Activated CD8-positive, alpha-beta memory T cell treated with anti-CD3 and anti-CD28 coated beads for 36 hours (primary cell): ENCODE data around the gene NDOR1. TPM values are rescaled to one million over a fixed set of nuclear protein-coding genes. Genes with fewer than 3 reads are reported as not detected.

Experiments
- CTCF ChIA-PET: fragments of 350-600 bp; sonication (Branson Sonifier 250); formaldehyde crosslinking; loops from one replicate; lab custom pipeline; 2021; ENCODE audit warnings: antibody characterized with exemption; lab: Charles Lee
- POLR2A ChIA-PET: fragments of 350-600 bp; sonication (Branson Sonifier 250); formaldehyde crosslinking; loops from one replicate; lab custom pipeline; 2021; ENCODE audit warnings: antibody characterized with exemption; lab: Charles Lee
- total RNA-seq, 2 experiments: library from RNA; stranded (reverse); gene quantifications; one replicate each; pipeline ENCODE4 v1.2.3, GENCODE V29; 2021

NDOR1 gene
- total RNA-seq, 2 experiments from 2014 or later: 43.7 to 44.6 TPM

DNA sequence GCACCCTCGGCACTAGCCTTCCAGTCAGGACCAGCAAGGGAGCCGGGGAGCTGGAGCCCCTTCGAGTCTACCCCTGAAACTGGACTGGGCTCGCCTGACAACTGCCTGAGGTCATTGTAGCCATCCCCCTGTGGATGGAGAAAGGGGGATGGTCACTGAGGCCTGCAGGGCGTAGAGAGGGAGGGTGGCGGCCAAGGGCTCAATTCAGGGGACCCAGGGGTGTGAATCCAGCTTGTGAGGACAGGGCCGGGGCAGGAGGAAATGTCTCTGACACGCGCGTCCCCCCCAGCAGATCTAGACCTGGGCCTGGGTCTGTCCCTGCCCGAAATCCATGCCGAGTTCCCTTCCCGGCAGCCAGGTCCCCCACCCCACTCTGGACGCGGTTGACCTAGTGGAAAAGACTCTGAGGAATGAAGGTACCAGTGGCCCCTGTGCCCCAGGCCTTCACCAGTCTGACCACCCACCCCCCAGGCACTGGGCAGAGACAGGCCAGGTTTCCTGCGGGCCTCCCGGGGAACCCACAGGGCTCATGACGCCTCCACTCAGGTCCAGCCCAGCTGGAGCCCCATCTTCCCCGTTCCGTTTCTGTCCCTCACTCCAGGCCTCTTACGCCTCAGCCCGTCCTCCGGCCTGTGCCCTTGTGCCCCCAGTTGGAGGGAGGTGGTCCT lies 26.0 kb downstream of the NDOR1 start:
- ChIA-PET CTCF (interaction anchor here (0.6 to 1.2 kb wide), 2 partner anchors 43 to 108 kb away, joined by 4 read pairs; partner anchors contain the start of genes ANAPC2 and SSNA1), POLR2A (no interaction called here)

- CTCF ChIA-PET: no interaction called here
- POLR2A ChIA-PET: no interaction called here
These were observed 26.6 kb downstream of the NDOR1 start for GRCh38 chr9:137232101-137232500.

DNA sequence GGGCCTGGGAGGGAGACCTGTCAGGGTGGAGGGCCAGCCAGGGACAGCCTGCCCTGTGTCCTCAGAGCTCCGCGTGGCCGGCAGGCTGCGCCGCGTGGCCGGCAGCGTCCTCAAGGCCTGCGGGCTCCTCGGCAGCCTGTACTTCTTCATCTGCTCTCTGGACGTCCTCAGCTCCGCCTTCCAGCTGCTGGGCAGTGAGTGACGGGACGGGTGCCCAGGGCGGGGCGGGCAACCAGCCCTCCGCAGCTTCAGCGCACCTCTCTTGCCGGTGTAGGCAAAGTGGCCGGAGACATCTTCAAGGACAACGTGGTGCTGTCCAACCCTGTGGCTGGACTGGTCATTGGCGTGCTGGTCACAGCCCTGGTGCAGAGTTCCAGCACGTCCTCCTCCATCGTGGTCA lies 27.0 kb downstream of the NDOR1 start:
- ChIA-PET CTCF (no interaction called here), POLR2A (no interaction called here)

DNA sequence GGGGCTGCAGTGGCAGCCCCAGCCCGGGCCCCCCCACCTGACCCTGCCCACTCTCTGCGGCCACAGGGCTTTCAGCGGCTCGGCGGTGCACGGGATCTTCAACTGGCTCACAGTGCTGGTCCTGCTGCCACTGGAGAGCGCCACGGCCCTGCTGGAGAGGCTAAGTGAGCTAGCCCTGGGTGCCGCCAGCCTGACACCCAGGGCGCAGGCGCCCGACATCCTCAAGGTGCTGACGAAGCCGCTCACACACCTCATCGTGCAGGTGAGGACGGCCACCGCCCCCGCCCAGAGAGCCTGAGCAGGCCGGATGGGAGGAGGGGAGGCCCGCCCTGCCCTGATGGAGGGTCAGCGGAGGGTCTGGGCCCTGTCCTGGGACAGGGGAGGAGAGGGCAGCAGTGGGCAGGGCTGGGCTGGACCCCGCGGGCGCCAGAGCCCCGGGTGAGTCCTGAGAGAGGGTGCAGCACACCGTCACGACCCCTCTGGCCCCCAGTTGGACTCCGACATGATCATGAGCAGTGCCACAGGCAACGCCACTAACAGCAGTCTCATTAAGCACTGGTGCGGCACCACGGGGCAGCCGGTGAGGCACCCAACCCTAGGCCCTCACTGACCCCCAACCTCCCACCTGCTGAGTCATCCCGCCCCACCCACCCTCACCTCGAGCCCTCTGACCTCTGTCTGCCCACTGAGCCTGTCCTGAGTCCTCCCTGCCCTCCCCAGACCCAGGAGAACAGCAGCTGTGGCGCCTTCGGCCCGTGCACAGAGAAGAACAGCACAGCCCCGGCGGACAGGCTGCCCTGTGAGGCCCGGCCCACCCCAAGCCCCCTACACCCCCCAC lies 27.9 kb downstream of the NDOR1 start:
- POLR2A ChIA-PET: no interaction called here
- CTCF ChIA-PET: no interaction called here

GRCh38 chr9:137234055-137234697 lies 28.7 kb downstream of the NDOR1 start:
- CTCF ChIA-PET: interaction anchor here (0.8 to 1.5 kb wide), 2 partner anchors 38 to 105 kb away, joined by 3 read pairs; no protein-coding TSS in a partner anchor
- POLR2A ChIA-PET: interaction anchor here (1.0 kb wide), 1 partner anchor 67 kb away, joined by 3 read pairs; no protein-coding TSS in a partner anchor

DNA sequence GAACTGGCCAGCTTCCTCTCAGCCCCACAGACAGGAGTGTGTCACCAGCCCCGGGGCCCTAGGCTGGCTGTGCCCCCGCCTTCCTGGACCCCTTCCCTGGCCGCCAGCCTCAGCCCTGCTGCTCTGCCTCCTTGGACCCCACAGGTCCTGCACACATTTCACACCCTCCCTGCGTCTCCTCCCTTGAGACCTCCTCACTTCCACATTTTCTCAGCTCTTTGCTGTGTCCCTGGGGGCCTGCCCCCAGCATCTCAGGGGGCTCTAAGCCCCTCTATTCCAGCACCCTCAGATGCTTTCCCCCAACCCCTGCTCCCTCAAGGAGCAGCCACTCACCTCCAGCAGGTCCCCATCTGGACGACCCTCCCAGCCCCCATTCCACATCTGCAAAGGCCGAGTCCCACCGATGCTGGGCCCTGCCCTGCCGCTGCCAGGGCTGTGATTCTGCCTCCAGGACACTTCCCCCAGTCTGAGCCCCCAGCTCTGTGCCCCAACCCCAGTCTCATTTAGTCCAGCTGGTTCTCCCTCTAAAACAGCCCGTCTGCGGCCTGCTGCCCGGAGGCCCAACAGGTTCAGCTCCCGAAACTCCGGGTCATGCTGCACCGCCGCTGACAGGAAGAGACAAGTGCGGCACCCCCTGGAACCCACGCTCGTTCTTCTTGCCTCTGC lies 29.4 kb downstream of the NDOR1 start:
- CTCF ChIA-PET: interaction anchor here (0.8 to 2.7 kb wide), 7 partner anchors 19 to 205 kb away, joined by 3 to 19 read pairs (median 3); partner anchors contain the start of genes ANAPC2 and SSNA1
- POLR2A ChIA-PET: interaction anchor here (1.0 kb wide), 1 partner anchor 67 kb away, joined by 3 read pairs; no protein-coding TSS in a partner anchor

- ChIA-PET CTCF (interaction anchor here (0.6 to 2.7 kb wide), 23 partner anchors 10 to 745 kb away, joined by 3 to 49 read pairs (median 5); partner anchors contain the start of genes ANAPC2, CYSRT1, DPP7 and MAN1B1), POLR2A (interaction anchor here (0.6 kb wide), 1 partner anchor 243 kb away, joined by 6 read pairs; no protein-coding TSS in a partner anchor)
These were observed 30.1 kb downstream of the NDOR1 start for GRCh38 chr9:137235424-137236237.

GRCh38 chr9:137236238-137236935 lies 30.9 kb downstream of the NDOR1 start:
- POLR2A ChIA-PET: interaction anchor here (0.6 to 1.1 kb wide), 4 partner anchors 18 to 244 kb away, joined by 3 to 6 read pairs (median 4); no protein-coding TSS in a partner anchor
- CTCF ChIA-PET: interaction anchor here (0.6 to 2.7 kb wide), 41 partner anchors 9 to 746 kb away, joined by 3 to 49 read pairs (median 4); partner anchors contain the start of genes ANAPC2, CYSRT1, DPP7 and MAN1B1

DNA sequence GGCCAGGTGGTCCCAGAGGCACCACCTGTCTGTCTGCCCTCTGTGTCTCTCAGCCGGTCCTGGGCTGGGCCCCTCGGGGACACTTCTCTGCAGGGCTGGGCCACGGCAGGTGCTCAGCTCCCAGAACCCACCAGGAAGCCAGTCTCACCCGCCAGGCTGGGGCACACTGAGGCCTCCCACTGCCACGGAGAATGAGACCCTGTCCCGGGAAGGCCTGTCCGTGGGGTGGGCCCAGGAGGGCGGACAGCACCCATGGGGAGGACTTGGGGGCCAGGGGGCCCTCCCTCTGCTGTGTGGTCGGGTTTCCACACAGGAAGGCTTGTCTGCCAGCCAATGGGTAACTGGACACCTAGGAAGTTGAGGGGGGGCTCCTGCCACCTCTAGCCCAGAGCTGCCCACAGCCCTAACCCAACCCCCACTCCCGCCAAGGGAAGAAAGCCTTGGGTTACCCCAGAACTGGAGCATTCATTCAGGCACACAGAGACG lies 31.5 kb downstream of the NDOR1 start:
- POLR2A ChIA-PET: interaction anchor here (0.6 to 1.1 kb wide), 3 partner anchors 17 to 190 kb away, joined by 3 to 4 read pairs (median 3); no protein-coding TSS in a partner anchor
- CTCF ChIA-PET: interaction anchor here (0.6 to 2.7 kb wide), 40 partner anchors 8 to 315 kb away, joined by 3 to 49 read pairs (median 4); partner anchors contain the start of genes ANAPC2, CYSRT1, DPP7 and MAN1B1

GRCh38 chr9:137237759-137238726 lies 32.5 kb downstream of the NDOR1 start:
- ChIA-PET POLR2A (no interaction called here), CTCF (interaction anchor here (1.1 to 2.7 kb wide), 6 partner anchors 13 to 209 kb away, joined by 3 to 49 read pairs (median 13); partner anchors contain the start of genes ANAPC2, CYSRT1, NELFB and RNF208)

DNA sequence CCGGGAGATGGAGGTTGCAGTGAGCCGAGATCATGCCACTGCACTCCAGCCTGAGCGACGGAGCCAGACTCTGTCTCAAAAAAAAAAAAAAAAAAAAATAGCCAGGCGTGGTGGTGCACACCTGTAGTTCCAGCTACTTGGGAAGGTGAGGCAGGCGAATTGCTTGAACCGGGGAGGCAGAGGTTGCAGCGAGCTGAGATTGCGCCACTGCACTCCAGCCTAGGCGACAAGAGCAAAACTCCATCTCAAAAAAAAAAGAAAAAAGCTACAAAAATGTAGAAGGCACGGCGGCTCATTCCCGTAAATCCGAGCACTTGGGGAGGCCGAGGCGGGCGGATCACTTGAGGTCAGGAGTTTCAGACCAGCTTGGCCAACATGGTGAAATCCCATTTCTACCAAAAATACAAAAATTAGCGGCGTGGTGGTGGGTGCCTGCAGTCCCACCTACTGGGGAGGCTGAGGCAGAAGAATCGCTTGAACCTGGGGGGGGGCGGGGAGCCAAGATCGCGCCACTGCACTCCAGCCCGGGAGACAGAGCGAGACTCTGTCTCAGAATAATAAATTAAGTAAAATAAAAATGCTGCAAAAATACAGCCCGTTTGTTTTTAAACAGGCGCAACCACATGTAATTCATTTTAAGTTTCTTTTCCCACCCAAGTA lies 34.2 kb downstream of the NDOR1 start:
- ChIA-PET CTCF (interaction anchor here (0.7 to 2.4 kb wide), 8 partner anchors 11 to 226 kb away, joined by 3 to 6 read pairs (median 4); partner anchors contain the start of genes CYSRT1, MAN1B1, RNF224 and SAPCD2), POLR2A (interaction anchor here (0.7 to 5.0 kb wide), 11 partner anchors 13 to 215 kb away, joined by 3 to 60 read pairs (median 6); partner anchors contain the start of genes MAN1B1, NELFB, RNF208 and RNF224)

- CTCF ChIA-PET: interaction anchor here (0.7 to 2.4 kb wide), 8 partner anchors 10 to 211 kb away, joined by 3 to 8 read pairs (median 4); partner anchors contain the start of genes CYSRT1, MAN1B1, NELFB and RNF224
These were observed 34.9 kb downstream of the NDOR1 start for GRCh38 chr9:137240318-137240840.

DNA sequence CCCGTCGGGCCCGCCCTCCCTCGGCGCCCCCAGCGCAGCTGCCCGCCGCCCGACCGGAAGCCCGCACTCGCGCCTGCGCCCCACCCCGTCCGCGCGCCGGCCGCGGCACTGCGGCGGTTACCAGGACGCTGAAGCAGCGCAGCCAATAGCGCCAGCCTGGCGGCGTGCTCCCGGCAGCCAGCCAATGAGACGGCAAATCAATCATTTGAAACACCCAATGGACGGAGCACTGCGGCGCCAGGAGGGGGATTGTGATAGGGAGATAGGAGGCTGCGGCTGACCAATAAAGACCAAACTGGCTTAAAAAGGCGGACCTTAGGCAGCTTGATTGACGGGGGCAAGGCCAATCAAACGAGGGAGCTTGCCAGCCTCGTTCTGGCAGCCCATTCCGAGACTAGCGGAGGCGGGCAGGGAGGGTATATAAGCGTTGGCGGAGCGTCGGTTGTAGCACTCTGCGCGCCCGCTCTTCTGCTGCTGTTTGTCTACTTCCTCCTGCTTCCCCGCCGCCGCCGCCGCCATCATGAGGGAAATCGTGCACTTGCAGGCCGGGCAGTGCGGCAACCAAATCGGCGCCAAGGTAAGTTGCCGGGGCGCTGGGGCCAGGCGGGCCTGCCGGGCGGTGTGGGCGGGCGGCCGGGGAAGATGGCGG lies 35.5 kb downstream of the NDOR1 start, which contains the start of gene TUBB4B:
TSS of gene TUBB4B (plus strand) at position 447 of the 649 bp plus-strand sequence. CDS start at position 521, 74 bp downstream.
- POLR2A ChIA-PET: interaction anchor here (0.6 to 5.0 kb wide), 17 partner anchors 14 to 878 kb away, joined by 3 to 60 read pairs (median 5); partner anchors contain the start of genes DNLZ, MAN1B1, NELFB and RNF208

More at GRCh38 chr9:137240318-137240840, 34.9 kb downstream of the NDOR1 start:
- POLR2A ChIA-PET: interaction anchor here (0.6 to 5.0 kb wide), 17 partner anchors 13 to 877 kb away, joined by 3 to 60 read pairs (median 5); partner anchors contain the start of genes DNLZ, MAN1B1, NELFB and RNF208

More for the DNA sequence above, 35.5 kb downstream of the NDOR1 start, which contains the start of gene TUBB4B:
- CTCF ChIA-PET: interaction anchor here (1.2 to 2.4 kb wide), 7 partner anchors 10 to 212 kb away, joined by 3 to 8 read pairs (median 5); partner anchors contain the start of genes CYSRT1, MAN1B1, NELFB and RNF224
